Left ventricle myocardium inferior (tissue), 1 donor: ENCODE data around the gene LOXL3. TPM values are rescaled to one million over a fixed set of nuclear protein-coding genes. Genes with fewer than 3 reads are reported as not detected.

Experiments
- DNase-seq: peaks from one replicate; pipeline ENCODE4 v3.0.0-alpha.2; 2020
- H3K27ac ChIP-seq: fragments of 200-600 bp; replicated peaks from 2 replicates; pipeline ENCODE4 v1.8.0; 2021
- H3K27me3 ChIP-seq: fragments of 200-600 bp; 2 replicates; pipeline ENCODE4 v1.8.0; 2021; ENCODE audit warnings: low read depth
- H3K36me3 ChIP-seq: fragments of 200-600 bp; 2 replicates; pipeline ENCODE4 v1.8.0; 2021
- H3K4me1 ChIP-seq: fragments of 200-600 bp; 2 replicates; pipeline ENCODE4 v1.8.0; 2021
- H3K4me3 ChIP-seq: fragments of 200-600 bp; 2 replicates; pipeline ENCODE4 v1.8.0; 2021; ENCODE audit warnings: mild to moderate bottlenecking, moderate library complexity
- H3K9me3 ChIP-seq: fragments of 200-600 bp; replicated peaks from 2 replicates; pipeline ENCODE4 v1.8.0; 2021
- intact Hi-C: fragments of 100-400 bp; cut with micrococcal nuclease; formaldehyde crosslinking; loops from one replicate; pipeline ENCODE4 v1.11.0; 2022
- long read RNA-seq: library from polyadenylated mRNA; unstranded; transcript quantifications from one replicate; pipeline ENCODE4 v2.0.0, GENCODE V29; 2021
- total RNA-seq: library from RNA; stranded (reverse); fragmentation: NEBNext Ultra II Directional; extraction: Animal tissue kit (Norgen Biotek cat#: 25700); gene quantifications from one replicate; pipeline ENCODE4 v1.2.1, GENCODE V29; 2021
- TF ChIP-seq, protein P1 (sequence below): fragments of 200-600 bp; IDR thresholded peaks from 2 replicates; pipeline ENCODE4 v1.8.0; 2021; ENCODE audit warnings: antibody characterized with exemption, mild to moderate bottlenecking, borderline replicate concordance
- donor health status: DM: no; HTN: yes; CAD: no; lungs with severe emphysema.

Gene LOXL3
- total RNA-seq = 4.7 TPM
- long read RNA-seq, partial matches to known transcripts = 0 of 1 reads
- long read RNA-seq, other reads (novel, unspliced or antisense) = 0 of 1 reads

- Histone ChIP-seq H3K9me3 (no peaks in the 10 kb centered on the region), H3K27me3 (peaks cover 37% of the 10 kb centered on the region), H3K27ac (peak within 1 kb of the TSS; percentile 87), H3K4me3 (peak within 1 kb of the TSS; percentile 78), H3K36me3 (no peaks in the 10 kb centered on the region), H3K4me1 (peaks cover 49% of the 10 kb centered on the region)
- DNase-seq = peak; percentile 91
- intact Hi-C loops = no loop called here
- TF ChIP-seq, protein P1, sequence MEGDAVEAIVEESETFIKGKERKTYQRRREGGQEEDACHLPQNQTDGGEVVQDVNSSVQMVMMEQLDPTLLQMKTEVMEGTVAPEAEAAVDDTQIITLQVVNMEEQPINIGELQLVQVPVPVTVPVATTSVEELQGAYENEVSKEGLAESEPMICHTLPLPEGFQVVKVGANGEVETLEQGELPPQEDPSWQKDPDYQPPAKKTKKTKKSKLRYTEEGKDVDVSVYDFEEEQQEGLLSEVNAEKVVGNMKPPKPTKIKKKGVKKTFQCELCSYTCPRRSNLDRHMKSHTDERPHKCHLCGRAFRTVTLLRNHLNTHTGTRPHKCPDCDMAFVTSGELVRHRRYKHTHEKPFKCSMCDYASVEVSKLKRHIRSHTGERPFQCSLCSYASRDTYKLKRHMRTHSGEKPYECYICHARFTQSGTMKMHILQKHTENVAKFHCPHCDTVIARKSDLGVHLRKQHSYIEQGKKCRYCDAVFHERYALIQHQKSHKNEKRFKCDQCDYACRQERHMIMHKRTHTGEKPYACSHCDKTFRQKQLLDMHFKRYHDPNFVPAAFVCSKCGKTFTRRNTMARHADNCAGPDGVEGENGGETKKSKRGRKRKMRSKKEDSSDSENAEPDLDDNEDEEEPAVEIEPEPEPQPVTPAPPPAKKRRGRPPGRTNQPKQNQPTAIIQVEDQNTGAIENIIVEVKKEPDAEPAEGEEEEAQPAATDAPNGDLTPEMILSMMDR = no peak
These were observed at the start of gene LOXL3, which contains the start of gene DOK1 for GRCh38 chr2:74553892-74554819. LOXL3 (minus strand) TSS chr2:74553942; CDS start chr2:74552634, 1,308 bp downstream. DOK1 (plus strand) TSS chr2:74554720; CDS start chr2:74554755, 35 bp downstream.

DNA sequence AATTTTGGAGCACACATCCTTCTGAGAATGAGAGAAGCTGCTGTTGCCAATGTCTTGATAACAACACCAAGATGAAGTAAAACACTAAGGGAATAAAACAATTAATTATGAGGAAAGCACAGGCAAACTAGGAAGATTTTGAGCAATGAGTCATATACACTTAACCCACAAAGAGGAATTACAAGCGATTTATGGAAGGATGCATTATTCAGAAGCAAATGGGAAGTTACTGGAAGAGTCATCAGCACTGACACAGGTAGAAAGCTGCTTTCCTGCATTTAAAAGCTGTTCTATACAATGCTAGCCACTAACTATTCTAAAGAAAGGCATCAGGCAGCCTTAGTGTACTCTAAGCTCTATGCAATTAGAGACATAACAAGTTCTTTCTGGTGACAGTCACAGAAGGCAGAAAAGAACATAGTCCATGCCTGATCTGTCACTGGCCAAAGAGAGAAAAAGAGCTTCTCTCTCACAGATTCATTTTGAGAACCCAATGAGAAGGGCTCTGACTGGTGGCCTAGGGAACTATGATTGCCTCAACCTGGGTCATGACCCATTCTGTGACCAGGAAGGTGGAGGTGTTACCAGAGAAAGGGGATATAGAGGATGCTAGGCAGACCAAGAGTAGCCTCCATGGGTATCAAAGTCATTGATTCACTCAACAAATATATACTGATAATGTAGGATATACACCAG is 49.0 kb upstream of the LOXL3 start:
- H3K4me3 ChIP-seq = no peak overlapping the region
- no peak overlapping the region for H3K27ac ChIP-seq
- intact Hi-C loops = no loop called here
- TF ChIP-seq, protein P1 = no peak
- no peaks in the 10 kb centered on the region for H3K9me3 ChIP-seq
- no peaks in the 10 kb centered on the region for H3K36me3 ChIP-seq
- H3K27me3 ChIP-seq = peaks cover 97% of the 10 kb centered on the region
- no peak for DNase-seq
- H3K4me1 ChIP-seq = no peaks in the 10 kb centered on the region

DNA sequence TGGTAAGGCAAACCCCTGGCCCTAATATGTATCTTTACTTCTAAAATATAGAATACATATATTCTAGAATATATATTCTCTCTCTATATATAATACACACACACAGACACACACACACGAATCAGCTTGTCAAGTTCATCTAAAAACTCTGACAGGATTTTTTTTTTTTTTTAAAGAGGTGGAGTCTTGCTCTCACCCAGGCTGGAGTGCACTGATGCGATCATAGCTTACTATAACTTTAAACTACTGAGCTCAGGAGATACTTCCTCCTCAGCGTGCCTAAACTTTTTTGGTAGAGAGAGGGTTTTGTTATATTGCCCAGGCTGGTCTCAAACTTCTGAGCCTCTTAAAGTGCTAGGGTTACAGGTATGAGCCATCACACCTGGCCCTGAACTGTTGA is 45.9 kb upstream of the LOXL3 start:
- Histone ChIP-seq H3K27me3 (peaks cover 91% of the 10 kb centered on the region), H3K36me3 (no peaks in the 10 kb centered on the region), H3K27ac (no peak overlapping the region), H3K4me3 (no peak overlapping the region), H3K9me3 (no peaks in the 10 kb centered on the region), H3K4me1 (no peaks in the 10 kb centered on the region)
- DNase-seq = no peak
- TF ChIP-seq, protein P1 = no peak
- intact Hi-C loops = no loop called here

- no peaks in the 10 kb centered on the region for H3K36me3 ChIP-seq
- no peak overlapping the region for H3K4me3 ChIP-seq
- no peaks in the 10 kb centered on the region for H3K9me3 ChIP-seq
- TF ChIP-seq, protein P1 = no peak
- intact Hi-C loops = no loop called here
- H3K27me3 ChIP-seq = peaks cover 90% of the 10 kb centered on the region
- H3K4me1 ChIP-seq = no peaks in the 10 kb centered on the region
- DNase-seq = no peak
- no peak overlapping the region for H3K27ac ChIP-seq
These were observed 43.7 kb upstream of the LOXL3 start for GRCh38 chr2:74597410-74597809.

DNA sequence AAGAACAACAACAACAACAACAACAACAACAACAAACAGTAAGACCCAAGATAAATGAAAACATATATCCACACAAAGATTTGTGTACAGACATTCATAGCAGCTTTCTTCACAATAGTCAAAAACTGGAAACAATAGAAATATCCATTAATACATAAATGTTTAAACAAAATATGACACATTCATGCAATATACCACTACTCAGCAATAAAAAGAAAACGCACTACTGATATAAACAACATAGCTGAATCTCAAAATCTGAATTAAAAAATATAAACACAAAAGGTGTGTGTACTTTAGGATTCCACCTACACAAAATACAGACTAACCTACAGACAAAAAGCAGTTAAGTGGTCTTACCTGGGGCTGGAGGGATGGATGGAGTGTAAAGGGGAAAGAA is 42.8 kb upstream of the LOXL3 start:
- TF ChIP-seq, protein P1 = no peak
- intact Hi-C loops = no loop called here
- Histone ChIP-seq H3K4me3 (no peak overlapping the region), H3K36me3 (no peaks in the 10 kb centered on the region), H3K27ac (no peak overlapping the region), H3K9me3 (no peaks in the 10 kb centered on the region), H3K4me1 (no peaks in the 10 kb centered on the region), H3K27me3 (peaks cover 90% of the 10 kb centered on the region)
- no peak for DNase-seq
